Gastroesophageal sphincter (tissue), 4 donors: Measurements from ENCODE around the gene TBC1D14. TPM values are rescaled to one million over a fixed set of nuclear protein-coding genes. Genes with fewer than 3 reads are reported as not detected.
A peak's percentile ranks its signal among the peaks of the same experiment; 100 is the strongest.

Experiments used
- ATAC-seq: fragments of 150-250 bp; one replicate; pipeline ENCODE4 v1.9.1; 2016; ENCODE audit warnings: mild to moderate bottlenecking, moderate library complexity
- H3K27ac ChIP-seq, 4 donors: fragments of 200-600 bp; sonication (generic) in 3 of 4; 1 replicate in 3 of 4; 2 replicates in 1 of 4; pipeline ENCODE4 v1.5.1; 2016 to 2019
- H3K27me3 ChIP-seq: fragments of 200-600 bp; sonication (generic); one replicate; pipeline ENCODE4 v1.5.1; 2019
- H3K36me3 ChIP-seq, 2 donors: fragments of 200-600 bp; sonication (generic); one replicate each; pipeline ENCODE4 v1.5.1; 2019; ENCODE audit warnings: control low read depth in 1 of 2
- H3K4me1 ChIP-seq, 3 donors: fragments of 200-600 bp; sonication (generic); 1 replicate in 2 of 3; 2 replicates in 1 of 3; pipeline ENCODE4 v1.5.1; 2016 to 2019; ENCODE audit warnings: control low read depth in 2 of 3
- H3K4me3 ChIP-seq, 2 donors: fragments of 200-600 bp; sonication (generic); one replicate each; pipeline ENCODE4 v1.5.1; 2019; ENCODE audit warnings: mild to moderate bottlenecking in 1 of 2, moderate library complexity in 1 of 2
- H3K9me3 ChIP-seq, 3 donors: fragments of 200-600 bp; sonication (generic); one replicate each; pipeline ENCODE4 v1.5.1; 2017 to 2019; ENCODE audit warnings: control low read depth in 2 of 3
- CTCF ChIP-seq, 4 experiments: fragments of 200-600 bp in 2 of 4; fragments of 450-650 bp in 2 of 4; sonication (generic) in 1 of 4; IDR thresholded peaks; one replicate each; pipeline ENCODE4 v1.5.1; 2017 to 2019; ENCODE audit warnings: antibody characterized with exemption in 4 of 4, mild to moderate bottlenecking in 2 of 4, moderate library complexity in 2 of 4
- EP300 ChIP-seq: sonication (generic); formaldehyde crosslinking; IDR thresholded peaks from one replicate; pipeline ENCODE4 v1.6.1; 2017; ENCODE audit warnings: antibody characterized with exemption, mild to moderate bottlenecking
- POLR2A ChIP-seq, 2 donors: fragments of 450-650 bp; IDR thresholded peaks; one replicate each; pipeline ENCODE4 v1.6.1; 2017; ENCODE audit warnings: antibody characterized with exemption in 2 of 2, mild to moderate bottlenecking in 2 of 2, moderate library complexity in 1 of 2
- POLR2AphosphoS5 ChIP-seq: sonication (generic); formaldehyde crosslinking; IDR thresholded peaks from one replicate; pipeline ENCODE4 v1.6.1; 2017; ENCODE audit warnings: antibody characterized with exemption
- WGBS, 2 donors: methylation state at CpG; one replicate each; pipeline ENCODE4 v1.1.5; 2018; ENCODE audit warnings: low coverage in 1 of 2; 5-methylcytosine and 5-hydroxymethylcytosine counted together
- total RNA-seq, 4 donors: library from RNA; depleted of rRNA; stranded (reverse); fragments of >200 nt; gene quantifications; one replicate each; pipeline ENCODE4 v1.1.0, GENCODE V29; 2016

TBC1D14 gene
- total RNA-seq, result 10 to 100 TPM; 42.5 to 54.2 (median 45.0) TPM

GRCh38 chr4:6909113-6909969 lies at the start of gene TBC1D14:
TSS of gene TBC1D14 (plus strand) at chr4:6909826. CDS start at chr4:6923390, 13,564 bp downstream.
- peak; percentile 96 for ATAC-seq
- WGBS, 2 donors, result no CpG with 5 or more reads among the region's 108 CpGs
- Histone ChIP-seq H3K36me3 (no peaks in the 10 kb centered on the region), H3K27me3 (peaks cover 12% of the 10 kb centered on the region), H3K4me3 (peak within 1 kb of the TSS; percentile 64 to 90), H3K4me1 (peaks cover 0 to 58% (median 22%) of the 10 kb centered on the region in 3 donors), H3K27ac (peak within 1 kb of the TSS; percentile 85 to 100 (median 98)), H3K9me3 (no peaks in the 10 kb centered on the region)
- TF ChIP-seq CTCF (IDR thresholded peaks at IDR 0.05) (peak in 3 of 4 experiments; percentile 36 to 43 (median 37)), POLR2A (IDR thresholded peaks at IDR 0.05) (peak; percentile 49 to 63), EP300 (no peak), POLR2AphosphoS5 (peak; percentile 47)

- TF ChIP-seq CTCF (IDR thresholded peaks at IDR 0.05) (no peak), POLR2AphosphoS5 (no peak), EP300 (no peak), POLR2A (IDR thresholded peaks at IDR 0.05) (no peak)
- Histone ChIP-seq H3K27ac (no peak overlapping the region), H3K27me3 (no peaks in the 10 kb centered on the region), H3K4me1 (peaks cover 0 to 18% (median 0%) of the 10 kb centered on the region in 3 donors), H3K36me3 (peaks cover 0 to 72% of the 10 kb centered on the region in 2 donors), H3K4me3 (no peak overlapping the region), H3K9me3 (no peaks in the 10 kb centered on the region)
- WGBS, 2 donors, result 92 to 93% methylated on average over 8 of the region's 8 CpGs
- no peak for ATAC-seq
Observed at GRCh38 chr4:6868386-6868785, 41.2 kb upstream of the TBC1D14 start.

- Histone ChIP-seq H3K4me3 (no peak overlapping the region), H3K27ac (peak overlapping the region in 1 of 4 donors; percentile 32), H3K4me1 (peaks cover 0 to 33% (median 0%) of the 10 kb centered on the region in 3 donors), H3K9me3 (no peaks in the 10 kb centered on the region), H3K27me3 (no peaks in the 10 kb centered on the region), H3K36me3 (peaks cover 0 to 77% of the 10 kb centered on the region in 2 donors)
- ATAC-seq, result no peak
- TF ChIP-seq POLR2A (IDR thresholded peaks at IDR 0.05) (no peak), POLR2AphosphoS5 (no peak), EP300 (no peak), CTCF (IDR thresholded peaks at IDR 0.05) (no peak)
- 61 to 83% methylated on average over 1 to 2 of the region's 2 CpGs for WGBS, 2 donors
Observed at GRCh38 chr4:6869944-6870343, 39.7 kb upstream of the TBC1D14 start.

GRCh38 chr4:6873291-6873690 lies 36.3 kb upstream of the TBC1D14 start:
- Histone ChIP-seq H3K27me3 (no peaks in the 10 kb centered on the region), H3K27ac (no peak overlapping the region), H3K9me3 (no peaks in the 10 kb centered on the region), H3K4me3 (no peak overlapping the region), H3K36me3 (peaks cover 0 to 80% of the 10 kb centered on the region in 2 donors), H3K4me1 (peaks cover 0 to 46% (median 0%) of the 10 kb centered on the region in 3 donors)
- no peak for TF ChIP-seq EP300
- ATAC-seq, result no peak

- Histone ChIP-seq H3K27me3 (no peaks in the 10 kb centered on the region), H3K27ac (no peak overlapping the region), H3K36me3 (peaks cover 0 to 80% of the 10 kb centered on the region in 2 donors), H3K4me1 (peaks cover 0 to 46% (median 0%) of the 10 kb centered on the region in 3 donors), H3K4me3 (no peak overlapping the region), H3K9me3 (no peaks in the 10 kb centered on the region)
- ATAC-seq, result peak; percentile 43
- WGBS, 2 donors, result 0% methylated on average over 1 of the region's 3 CpGs; no CpG with 5 or more reads in 1 of the 2 donors
- TF ChIP-seq POLR2A (IDR thresholded peaks at IDR 0.05), result no peak
- no peak for TF ChIP-seq POLR2AphosphoS5
- TF ChIP-seq CTCF (IDR thresholded peaks at IDR 0.05), result peak; percentile 74 to 89 (median 76)
- no peak for TF ChIP-seq EP300
Observed at GRCh38 chr4:6873792-6874461, 35.7 kb upstream of the TBC1D14 start.
